ENCODE data around the gene ACOX3. TPM values are rescaled to one million over a fixed set of nuclear protein-coding genes. Genes with fewer than 3 reads are reported as not detected.

The ACOX3 gene
- total and polyA plus RNA-seq, 9 of the 15 experiments (the other 6 are each of a cell fraction or from before 2014, with no cell fraction given) = 0.68 to 7.3 (median 3.7) TPM

DNA sequence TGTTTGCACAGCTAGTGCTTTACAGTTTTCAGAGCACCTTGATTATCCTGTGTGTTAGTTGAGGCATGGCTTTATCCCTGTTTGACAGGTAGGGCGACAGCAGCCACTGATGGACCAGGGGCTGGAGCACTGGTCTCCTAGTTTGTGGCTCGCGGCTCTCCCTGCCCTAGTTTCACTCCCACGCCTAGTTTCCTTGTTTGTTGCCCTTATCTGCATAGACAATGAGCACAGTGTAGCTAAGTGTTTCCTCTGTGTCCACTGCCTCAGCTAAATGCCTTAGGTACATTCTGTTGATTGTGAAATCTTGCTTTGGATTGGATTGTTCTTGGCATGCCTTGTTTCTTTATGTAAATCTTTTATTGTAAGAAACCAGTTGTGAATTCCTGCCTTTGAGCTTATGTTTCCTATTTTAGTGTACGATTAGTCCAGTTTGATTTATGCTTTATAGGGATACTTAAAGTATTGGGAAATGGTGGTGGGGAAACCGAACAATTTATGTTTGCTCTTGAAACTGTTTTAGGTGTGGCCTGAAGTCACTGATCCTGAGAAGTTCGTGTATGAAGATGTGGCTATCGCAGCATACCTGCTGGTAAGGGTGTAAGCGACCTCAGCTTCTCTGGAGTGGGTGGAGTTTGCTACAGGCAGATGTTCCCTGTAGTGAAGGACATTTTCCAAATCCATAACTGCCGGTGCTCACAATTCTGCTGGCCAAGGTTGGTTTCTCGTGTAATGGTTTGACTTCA, 11.1 kb upstream of the ACOX3 start (continued):
- TF ChIP-seq GABPA (tag; conservative IDR thresholded peaks at IDR 0.05; ENCODE audit: low read depth) = no peak
- peak; percentile 78 for TF ChIP-seq ARID1B (IDR thresholded peaks at IDR 0.05)
- TF ChIP-seq RAD21 (CRISPR knock-in tag; conservative IDR thresholded peaks at IDR 0.05 in 1 of 2, IDR thresholded peaks at IDR 0.05 in 1 of 2) = peak in 1 of 2 experiments; percentile 21; a peak in 1 of 4 replicates
- no peak for TF ChIP-seq ZNF584 (CRISPR knock-in tag; IDR thresholded peaks at IDR 0.05; ENCODE audit: low read depth)
- peak; percentile 45; the same call in 1 of the 2 replicates for TF ChIP-seq SMARCE1 (IDR thresholded peaks at IDR 0.05)
- TF ChIP-seq FOXP1 (CRISPR knock-in tag; IDR thresholded peaks at IDR 0.05) = peak; percentile 30; the same call in 1 of the 2 replicates
- TF ChIP-seq, protein P1, sequence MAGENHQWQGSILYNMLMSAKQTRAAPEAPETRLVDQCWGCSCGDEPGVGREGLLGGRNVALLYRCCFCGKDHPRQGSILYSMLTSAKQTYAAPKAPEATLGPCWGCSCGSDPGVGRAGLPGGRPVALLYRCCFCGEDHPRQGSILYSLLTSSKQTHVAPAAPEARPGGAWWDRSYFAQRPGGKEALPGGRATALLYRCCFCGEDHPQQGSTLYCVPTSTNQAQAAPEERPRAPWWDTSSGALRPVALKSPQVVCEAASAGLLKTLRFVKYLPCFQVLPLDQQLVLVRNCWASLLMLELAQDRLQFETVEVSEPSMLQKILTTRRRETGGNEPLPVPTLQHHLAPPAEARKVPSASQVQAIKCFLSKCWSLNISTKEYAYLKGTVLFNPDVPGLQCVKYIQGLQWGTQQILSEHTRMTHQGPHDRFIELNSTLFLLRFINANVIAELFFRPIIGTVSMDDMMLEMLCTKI (IDR thresholded peaks at IDR 0.05; ENCODE audit: partially characterized antibody) = no peak
- TF ChIP-seq MAZ (CRISPR knock-in tag; conservative IDR thresholded peaks at IDR 0.05 in 1 of 2, IDR thresholded peaks at IDR 0.05 in 1 of 2) = no peak
- TF ChIP-seq XRCC4 (IDR thresholded peaks at IDR 0.05; ENCODE audit: extremely low read depth, insufficient read depth, insufficient read length) = no peak
- TF ChIP-seq FIP1L1 (IDR thresholded peaks at IDR 0.05; ENCODE audit: low read depth, low read length, poor library complexity, severe bottlenecking) = no peak
- TF ChIP-seq CAMTA2 (CRISPR knock-in tag; conservative IDR thresholded peaks at IDR 0.05) = no peak
- no peak for TF ChIP-seq MCM5 (IDR thresholded peaks at IDR 0.05; ENCODE audit: low read depth)
- no peak for TF ChIP-seq SIX5 (IDR thresholded peaks at IDR 0.05; ENCODE audit: borderline replicate concordance in 1 of 2, insufficient read depth in 1 of 2, low read depth in 1 of 2, low read length in 2 of 2)
- TF ChIP-seq HSF4 (CRISPR knock-in tag; IDR thresholded peaks at IDR 0.05; ENCODE audit: borderline replicate concordance) = no peak
- TF ChIP-seq NR2C1 (IDR thresholded peaks at IDR 0.05) = no peak
- TF ChIP-seq NR2C1 (tag; IDR thresholded peaks at IDR 0.05) = no peak
- peak; percentile 55 for TF ChIP-seq CTBP1 (IDR thresholded peaks at IDR 0.05; ENCODE audit: borderline replicate concordance)
- TF ChIP-seq ATF7 (IDR thresholded peaks at IDR 0.05) = no peak; the same call in 1 of the 2 replicates
- no peak for TF ChIP-seq ZNF197 (CRISPR knock-in tag; IDR thresholded peaks at IDR 0.05; ENCODE audit: low read depth)
- TF ChIP-seq ZNF583 (CRISPR knock-in tag; IDR thresholded peaks at IDR 0.05) = no peak
- TF ChIP-seq FOXA3 (CRISPR knock-in tag; conservative IDR thresholded peaks at IDR 0.05 in 1 of 2, IDR thresholded peaks at IDR 0.05 in 1 of 2) = peak in 1 of 2 experiments; percentile 46; a peak in 2 of 4 replicates
- no peak for TF ChIP-seq HNRNPUL1 (IDR thresholded peaks at IDR 0.05; ENCODE audit: low read length)
- no peak for TF ChIP-seq U2AF2 (optimal IDR thresholded peaks at IDR 0.05; ENCODE audit: low read depth, low read length)
- TF ChIP-seq JUND (IDR thresholded peaks at IDR 0.05; ENCODE audit: borderline replicate concordance, low read depth, low read length) = 0 out of 2 replicates have a peak, but pooled peaks have one; percentile 40
- peak; percentile 30; the same call in 1 of the 3 replicates for TF ChIP-seq JUND (tag; IDR thresholded peaks at IDR 0.05; ENCODE audit: borderline replicate concordance, low read depth, low read length)
- TF ChIP-seq, protein P2, sequence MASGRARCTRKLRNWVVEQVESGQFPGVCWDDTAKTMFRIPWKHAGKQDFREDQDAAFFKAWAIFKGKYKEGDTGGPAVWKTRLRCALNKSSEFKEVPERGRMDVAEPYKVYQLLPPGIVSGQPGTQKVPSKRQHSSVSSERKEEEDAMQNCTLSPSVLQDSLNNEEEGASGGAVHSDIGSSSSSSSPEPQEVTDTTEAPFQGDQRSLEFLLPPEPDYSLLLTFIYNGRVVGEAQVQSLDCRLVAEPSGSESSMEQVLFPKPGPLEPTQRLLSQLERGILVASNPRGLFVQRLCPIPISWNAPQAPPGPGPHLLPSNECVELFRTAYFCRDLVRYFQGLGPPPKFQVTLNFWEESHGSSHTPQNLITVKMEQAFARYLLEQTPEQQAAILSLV (tag; IDR thresholded peaks at IDR 0.05) = no peak

Measured in K562 (cell line).